CD4-positive, alpha-beta T cell treated with Interleukin-17A for 4 hours (primary cell): Measurements from ENCODE around the gene ITPK1.
"Not testable (repeated sequence)": the region's sequence is repeated elsewhere in the genome, so short reads cannot be mapped to it uniquely, and the experiment has no call there.

Experiments
- DNase-seq: peaks from one replicate; pipeline ENCODE4 v3.0.0-alpha.2; 2020; ENCODE audit warnings: mixed read lengths

Gene ITPK1

GRCh38 chr14:93082576-93083001 lies 33.1 kb downstream of the ITPK1 start:
- no peak for DNase-seq

GRCh38 chr14:93081876-93082570 lies 33.7 kb downstream of the ITPK1 start:
- DNase-seq = peak; percentile 17

GRCh38 chr14:93079865-93080403 lies 35.8 kb downstream of the ITPK1 start:
- no peak for DNase-seq

- DNase-seq = no peak
Measured at GRCh38 chr14:93079321-93079720, 36.4 kb downstream of the ITPK1 start.

DNA sequence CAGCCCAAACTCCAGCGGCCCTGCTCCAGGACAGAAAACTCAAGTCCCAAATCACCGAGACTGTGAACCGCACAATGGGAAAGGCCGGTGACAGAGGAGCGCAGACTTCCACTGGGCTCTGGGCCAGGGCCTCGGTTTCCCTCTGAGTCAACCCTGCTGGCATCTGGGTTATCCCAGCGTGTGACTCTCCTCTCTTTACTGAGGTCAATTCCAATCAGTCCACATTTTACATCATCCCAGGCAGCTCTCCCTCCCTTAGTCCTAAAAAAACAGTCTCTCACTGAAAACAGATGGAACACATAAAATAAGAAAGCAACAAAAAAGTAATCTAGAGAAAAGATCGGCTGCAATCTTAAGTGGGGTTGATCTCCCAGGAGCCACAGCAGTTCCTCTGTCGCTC lies 36.9 kb downstream of the ITPK1 start:
- no peak for DNase-seq

DNA sequence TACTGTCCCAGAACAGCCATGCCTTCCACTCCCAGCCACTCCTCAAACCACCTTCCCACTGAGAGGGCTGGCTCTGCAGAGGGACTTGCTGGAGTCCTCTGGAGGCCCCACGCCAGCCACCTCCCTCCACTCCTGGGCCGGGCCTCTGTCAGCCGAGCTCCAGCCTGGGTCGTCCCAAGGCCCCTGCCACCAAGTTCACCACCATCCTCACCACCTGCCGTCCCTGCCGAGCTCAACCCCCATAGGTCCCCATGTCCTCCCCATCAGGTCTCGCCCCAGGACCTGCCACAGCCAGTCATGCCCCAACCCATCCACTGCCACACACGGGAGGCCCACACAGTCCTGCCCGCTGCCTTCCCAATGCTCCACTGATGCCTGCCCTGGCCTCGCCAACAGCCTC lies 39.0 kb downstream of the ITPK1 start:
- no peak for DNase-seq

DNA sequence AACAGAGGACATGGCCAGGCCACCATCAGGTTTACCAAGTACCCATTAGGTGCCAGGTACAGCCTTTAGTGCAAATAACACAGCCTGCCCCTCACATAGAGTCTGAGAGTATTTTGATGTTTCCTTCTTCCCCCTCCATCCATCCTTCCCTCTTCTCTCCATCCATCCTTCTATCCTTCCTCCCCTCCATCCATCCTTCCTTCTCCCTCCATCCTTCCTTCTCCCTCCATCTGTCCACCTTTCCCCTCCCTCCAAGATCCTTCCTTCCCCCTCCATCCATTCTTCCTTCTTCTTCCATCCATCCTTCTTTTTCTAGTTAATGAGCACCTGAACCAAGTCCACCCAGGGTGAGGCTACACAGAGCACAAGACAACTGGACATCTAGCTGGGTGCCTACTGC lies 39.8 kb downstream of the ITPK1 start:
- no peak for DNase-seq

GRCh38 chr14:93073910-93074769 lies 41.6 kb downstream of the ITPK1 start:
- DNase-seq = no peak

DNA sequence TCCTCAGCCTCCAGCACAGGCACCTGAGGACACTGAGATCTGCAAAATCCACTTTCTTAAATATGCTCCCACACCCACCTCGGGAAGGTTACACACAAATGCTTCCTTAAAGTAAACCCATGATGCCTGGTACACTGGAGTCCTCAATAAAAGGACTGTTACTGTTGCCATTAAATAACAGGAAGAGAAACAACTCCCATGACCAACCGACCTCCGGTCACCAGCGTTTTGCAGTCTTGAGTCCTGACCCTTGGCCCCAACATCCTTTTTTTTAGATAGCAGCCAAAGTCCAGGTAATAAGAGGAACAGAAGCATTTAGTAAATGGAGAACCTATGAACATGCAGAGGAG lies 42.4 kb downstream of the ITPK1 start:
- no peak for DNase-seq

DNA sequence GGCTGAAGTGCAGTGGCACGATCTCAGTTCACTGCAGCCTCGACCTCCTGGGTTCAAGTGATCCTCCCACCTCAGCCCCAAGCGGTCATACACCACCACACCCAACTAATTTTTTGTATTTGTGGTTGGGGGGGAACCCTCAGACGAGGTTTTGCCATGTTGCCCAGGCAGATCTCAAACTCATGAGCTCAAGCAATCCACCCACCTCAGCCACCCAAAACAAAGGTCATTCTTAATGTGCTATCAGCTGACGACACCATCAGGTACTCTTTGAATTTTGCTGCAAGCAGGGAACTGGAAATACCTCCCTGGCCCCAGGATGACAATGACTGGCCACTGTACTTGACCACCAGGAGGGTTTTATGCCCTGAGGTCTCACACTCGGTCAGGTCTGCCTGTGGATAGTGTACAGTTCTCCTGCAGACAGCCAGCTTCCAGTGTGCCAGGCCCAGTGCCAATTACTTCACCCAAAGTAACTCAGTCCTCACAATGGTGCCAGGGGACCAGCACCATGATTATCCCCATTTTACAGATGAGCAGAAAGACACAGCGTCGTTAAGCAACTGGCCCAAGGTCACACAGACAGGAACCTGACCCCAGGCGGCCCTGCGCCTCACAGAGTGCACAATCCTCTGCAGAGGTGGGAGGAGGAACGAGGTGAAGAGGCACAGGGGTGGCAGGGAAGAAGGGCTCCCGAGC lies 42.9 kb downstream of the ITPK1 start:
- no peak for DNase-seq

DNA sequence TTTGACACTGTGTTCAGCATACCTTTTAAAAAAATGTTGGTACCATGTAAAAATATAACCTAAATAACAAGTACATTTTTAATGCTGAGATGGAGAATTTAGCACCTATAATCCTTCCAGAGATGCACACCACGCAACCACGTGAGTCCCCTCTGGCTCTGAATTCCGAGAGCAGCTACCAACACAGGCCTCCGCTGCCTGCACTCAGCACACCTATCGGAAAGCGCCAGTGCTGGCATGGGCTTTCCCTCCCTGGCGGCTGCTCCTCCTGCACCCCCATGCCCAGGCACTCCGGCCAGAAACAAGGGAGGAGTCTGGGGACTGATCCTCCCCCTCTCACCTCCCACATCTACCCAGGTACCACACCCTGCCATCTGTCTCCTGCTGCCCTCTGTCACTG lies 47.0 kb downstream of the ITPK1 start:
- DNase-seq = no peak

GRCh38 chr14:93067088-93067487 lies 48.6 kb downstream of the ITPK1 start:
- DNase-seq = no peak

GRCh38 chr14:93065272-93065730 lies 50.4 kb downstream of the ITPK1 start:
- no peak for DNase-seq

DNA sequence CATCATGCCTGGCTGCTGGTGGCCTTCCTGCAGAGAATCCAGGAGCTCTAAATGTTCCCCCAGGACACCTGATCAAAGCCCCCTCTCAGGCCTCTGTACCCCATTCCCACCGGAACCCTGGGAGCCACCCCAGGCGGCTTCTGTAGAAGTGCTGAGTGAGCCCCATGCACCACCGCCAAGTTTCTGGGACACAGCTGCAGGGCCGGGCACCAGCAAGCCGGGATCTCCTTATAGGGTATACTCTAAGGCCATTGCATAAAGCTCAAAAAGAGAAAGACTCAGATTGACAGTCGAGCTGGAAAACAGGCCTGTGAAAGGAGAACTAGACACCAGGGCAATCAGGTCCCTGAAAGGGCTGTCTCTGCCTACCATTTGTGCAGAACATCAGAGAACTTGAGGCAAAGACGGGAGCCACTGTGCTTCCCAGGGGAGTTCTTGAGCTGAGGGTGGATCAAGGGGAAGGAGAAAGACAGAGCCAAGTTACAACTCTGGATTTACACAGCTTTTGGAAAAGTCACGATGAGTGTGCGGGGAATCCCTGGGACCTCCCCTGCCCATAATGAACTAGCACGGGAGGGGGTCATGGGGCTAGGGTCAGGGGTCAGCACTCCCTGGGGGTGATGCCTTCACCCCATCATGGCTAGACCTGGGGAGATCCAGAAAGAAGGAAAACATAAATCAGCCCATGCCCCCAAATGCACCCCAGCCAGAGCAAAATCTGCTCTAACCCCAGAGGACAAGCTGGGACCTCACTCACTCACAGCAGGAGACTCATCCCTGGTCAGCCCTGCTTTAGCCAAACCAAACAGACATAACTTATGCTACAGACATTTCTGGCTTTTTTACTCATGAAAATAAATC lies 51.1 kb downstream of the ITPK1 start:
- DNase-seq = no peak

- DNase-seq = no peak
Measured at GRCh38 chr14:93063393-93063792, 52.3 kb downstream of the ITPK1 start.

DNA sequence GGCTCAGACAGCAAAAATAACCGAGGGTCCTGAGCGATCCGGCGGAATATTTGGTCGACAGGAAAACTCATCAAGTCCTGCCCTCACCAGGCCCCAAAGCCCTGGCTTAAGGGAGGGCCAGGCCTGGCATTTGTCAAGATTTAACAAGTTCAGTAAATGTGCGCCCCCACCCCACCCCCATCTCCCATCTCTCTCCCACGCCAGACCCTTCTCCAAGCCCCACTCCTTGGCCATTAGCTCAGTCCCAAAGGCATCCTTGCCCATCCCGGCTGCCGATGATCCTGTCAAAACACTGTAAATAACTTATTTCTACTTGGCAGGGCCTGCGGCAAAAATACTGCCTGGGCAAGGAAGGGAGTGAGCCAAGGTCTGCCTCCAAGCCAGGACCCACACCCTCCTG lies 52.8 kb downstream of the ITPK1 start:
- no peak for DNase-seq

DNA sequence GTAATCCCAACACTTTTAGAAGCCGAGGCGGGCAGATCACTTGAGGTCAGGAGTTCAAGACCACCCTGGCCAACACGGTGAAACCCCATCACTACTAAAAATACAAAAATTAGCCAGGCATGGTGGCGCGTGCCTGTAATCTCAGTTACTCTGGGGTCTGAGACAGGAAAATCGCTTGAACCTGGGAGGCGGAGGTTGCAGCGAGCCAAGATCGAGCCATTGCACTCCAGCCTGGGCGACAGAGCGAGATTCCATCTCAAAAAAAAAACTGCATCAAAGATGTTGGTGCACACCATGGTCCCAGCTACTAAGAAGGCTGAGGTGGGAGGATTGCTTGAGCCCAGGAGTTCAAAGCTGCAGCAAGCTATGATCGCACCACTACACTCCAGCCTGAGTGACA lies 53.7 kb downstream of the ITPK1 start:
- DNase-seq = not testable (repeated sequence)

- no peak for DNase-seq
Measured at GRCh38 chr14:93061380-93062012, 54.2 kb downstream of the ITPK1 start.

DNA sequence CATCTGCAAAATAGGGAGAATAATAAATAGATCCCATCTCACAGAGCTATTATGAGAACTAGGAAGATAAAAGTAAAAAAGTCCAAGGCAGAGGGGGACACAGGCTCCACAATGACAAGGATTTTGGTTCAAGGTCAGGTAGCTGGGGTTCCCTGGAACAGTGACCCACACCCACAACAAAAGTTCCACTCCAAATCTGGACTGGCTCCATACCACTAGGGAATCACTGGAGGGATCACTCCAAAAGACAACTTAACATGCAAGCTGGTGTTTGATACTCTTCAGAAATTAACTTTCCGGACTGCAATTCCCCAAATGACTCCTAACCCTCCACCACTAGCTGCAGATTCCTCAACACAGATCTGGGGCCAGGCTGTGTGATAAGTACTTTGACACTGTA lies 54.9 kb downstream of the ITPK1 start:
- no peak for DNase-seq

- DNase-seq = no peak
Measured at GRCh38 chr14:93059917-93060545, 55.7 kb downstream of the ITPK1 start.

GRCh38 chr14:93059260-93059659 lies 56.5 kb downstream of the ITPK1 start:
- DNase-seq = no peak
